GM18951 (cell line): ENCODE results near the gene TNNI2.

Source experiments
- POLR2A ChIP-seq: IDR thresholded peaks from 4 replicates; pipeline ENCODE4 v1.6.1; 2011; ENCODE audit warnings: mild to moderate bottlenecking; ENCODE audit not compliant: insufficient read length, insufficient read depth; ENCODE audit errors: extremely low read depth
- in situ Hi-C: fragments of 300-500 bp; cut with MboI; formaldehyde crosslinking; loops from one replicate; pipeline ENCODE4 v1.12.0; 2022; ENCODE audit warnings: low sequenced_read_pairs, mixed read lengths, inconsistent platforms; ENCODE audit not compliant: unreplicated experiment

Gene TNNI2

GRCh38 chr11:1839924-1840779 is 1.4 kb downstream of the TNNI2 start:
- in situ Hi-C loops, result no loop called here
- no peak for TF ChIP-seq POLR2A

- in situ Hi-C loops, result no loop called here
- no peak for TF ChIP-seq POLR2A
Measured at GRCh38 chr11:1840780-1841480, 2.1 kb downstream of the TNNI2 start.

GRCh38 chr11:1841511-1842148 is 2.8 kb downstream of the TNNI2 start:
- in situ Hi-C loops, result no loop called here
- no peak for TF ChIP-seq POLR2A

- in situ Hi-C loops, result no loop called here
- no peak for TF ChIP-seq POLR2A
Measured at GRCh38 chr11:1842149-1843097, 3.6 kb downstream of the TNNI2 start.

GRCh38 chr11:1843098-1843473 is 4.3 kb downstream of the TNNI2 start:
- no peak for TF ChIP-seq POLR2A
- in situ Hi-C loops, result no loop called here

GRCh38 chr11:1843796-1844195 is 5.0 kb downstream of the TNNI2 start:
- in situ Hi-C loops, result no loop called here

GRCh38 chr11:1844221-1845094 is 5.7 kb downstream of the TNNI2 start:
- in situ Hi-C loops, result no loop called here
- no peak for TF ChIP-seq POLR2A

More at GRCh38 chr11:1843796-1844195, 5.0 kb downstream of the TNNI2 start:
- TF ChIP-seq POLR2A, result no peak

GRCh38 chr11:1845095-1845429 is 6.3 kb downstream of the TNNI2 start:
- TF ChIP-seq POLR2A, result no peak
- in situ Hi-C loops, result no loop called here

GRCh38 chr11:1845561-1846452 is 7.0 kb downstream of the TNNI2 start:
- in situ Hi-C loops, result no loop called here
- TF ChIP-seq POLR2A, result no peak

- no peak for TF ChIP-seq POLR2A
Measured at GRCh38 chr11:1846453-1846932, 7.7 kb downstream of the TNNI2 start.

More at GRCh38 chr11:1846453-1846932, 7.7 kb downstream of the TNNI2 start:
- in situ Hi-C loops, result no loop called here
